ENCODE measurements around the gene SCGB1A1. TPM values are rescaled to one million over a fixed set of nuclear protein-coding genes. Genes with fewer than 3 reads are reported as not detected.

The SCGB1A1 gene
- total and polyA plus RNA-seq, 7 donors = 0.35 TPM; not detected in 6

GRCh38 chr11:62472063-62472884 lies 53.4 kb downstream of the SCGB1A1 start:
- intact Hi-C loops (cut with DNase I) = no loop called here
- ATAC-seq (no peak), DNase-seq (no peak)
- Histone ChIP-seq H3K4me1 (no peaks in the 10 kb centered on the region), H3K36me3 (ENCODE audit: insufficient read depth in 1 of 2, low read depth in 1 of 2) (no peaks in the 10 kb centered on the region), H3K27me3 (ENCODE audit: insufficient read depth in 3 of 3, low read length in 2 of 3) (no peaks in the 10 kb centered on the region), H3K4me3 (no peak overlapping the region), H3K9me3 (no peaks in the 10 kb centered on the region), H3K27ac (no peak overlapping the region)
- WGBS, 3 donors = 85 to 90% (median 86%) methylated on average over 9 of the region's 9 CpGs
- TF ChIP-seq CTCF (IDR thresholded peaks at IDR 0.05) = no peak

Other genes with a start within 250 kb of the SCGB1A1 start
- not detected for gene SCGB1D1, start 228.8 kb upstream of the SCGB1A1 start, total RNA-seq
- gene SCGB1D1, start 228.8 kb upstream of the SCGB1A1 start, polyA plus RNA-seq = not detected
- not detected for gene SCGB2A1, start 210.4 kb upstream of the SCGB1A1 start, total RNA-seq
- not detected for gene SCGB2A1, start 210.4 kb upstream of the SCGB1A1 start, polyA plus RNA-seq
- 1 to 10 TPM in 2 of 4 donors, under 1 TPM in 1, not detected in 1; 0.67 to 3.4 (median 1.5) TPM for gene SCGB1D2, start 176.8 kb upstream of the SCGB1A1 start, total RNA-seq
- 1 to 10 TPM in 2 of 3 donors, under 1 TPM in 1; 0.73 to 8.8 (median 1.1) TPM for gene SCGB1D2, start 176.8 kb upstream of the SCGB1A1 start, polyA plus RNA-seq
- not detected for gene SCGB2A2, start 148.9 kb upstream of the SCGB1A1 start, total RNA-seq
- under 1 TPM in 1 of 3 donors, not detected in 2; 0.59 TPM for gene SCGB2A2, start 148.9 kb upstream of the SCGB1A1 start, polyA plus RNA-seq
- not detected for gene SCGB1D4, start 120.0 kb upstream of the SCGB1A1 start, total RNA-seq
- not detected for gene SCGB1D4, start 120.0 kb upstream of the SCGB1A1 start, polyA plus RNA-seq
- gene ASRGL1, start 81.6 kb upstream of the SCGB1A1 start, total RNA-seq = 10 to 100 TPM in 1 of 4 donors, 1 to 10 TPM in 3; 2.2 to 15.0 (median 6.0) TPM
- gene ASRGL1, start 81.6 kb upstream of the SCGB1A1 start, polyA plus RNA-seq = 1 to 10 TPM; 3.1 to 5.5 (median 3.6) TPM
- 100 to 1,000 TPM; 376 to 679 (median 425) TPM for gene AHNAK, start 127.8 kb downstream of the SCGB1A1 start, total RNA-seq
- gene AHNAK, start 127.8 kb downstream of the SCGB1A1 start, polyA plus RNA-seq = 100 to 1,000 TPM in 2 of 3 donors, 10 to 100 TPM in 1; 93.5 to 227 (median 206) TPM
- 1,000 to 10,000 TPM; 1,137 to 1,954 (median 1,509) TPM for gene EEF1G, start 154.9 kb downstream of the SCGB1A1 start, total RNA-seq
- gene EEF1G, start 154.9 kb downstream of the SCGB1A1 start, polyA plus RNA-seq = 1,000 to 10,000 TPM; 1,687 to 2,356 (median 2,243) TPM
- 10 to 100 TPM; 14.3 to 23.7 (median 19.6) TPM for gene TUT1, start 172.5 kb downstream of the SCGB1A1 start, total RNA-seq
- gene TUT1, start 172.5 kb downstream of the SCGB1A1 start, polyA plus RNA-seq = 10 to 100 TPM; 12.1 to 15.5 (median 12.7) TPM
- gene MTA2, start 182.8 kb downstream of the SCGB1A1 start, total RNA-seq = 10 to 100 TPM; 20.0 to 32.5 (median 28.6) TPM
- gene MTA2, start 182.8 kb downstream of the SCGB1A1 start, polyA plus RNA-seq = 10 to 100 TPM; 18.4 to 27.1 (median 26.9) TPM
- gene EML3, start 193.7 kb downstream of the SCGB1A1 start, total RNA-seq = 10 to 100 TPM; 14.1 to 19.5 (median 16.9) TPM
- gene EML3, start 193.7 kb downstream of the SCGB1A1 start, polyA plus RNA-seq = 10 to 100 TPM in 2 of 3 donors, 1 to 10 TPM in 1; 7.4 to 11.3 (median 11.1) TPM
- 1 to 10 TPM; 2.0 to 4.4 (median 3.1) TPM for gene ROM1, start 194.2 kb downstream of the SCGB1A1 start, total RNA-seq
- gene ROM1, start 194.2 kb downstream of the SCGB1A1 start, polyA plus RNA-seq = 1 to 10 TPM; 3.7 to 5.5 (median 4.7) TPM
- gene B3GAT3, start 203.0 kb downstream of the SCGB1A1 start, total RNA-seq = 10 to 100 TPM in 3 of 4 donors, 1 to 10 TPM in 1; 7.4 to 11.8 (median 11.0) TPM
- 10 to 100 TPM; 11.7 to 37.6 (median 20.0) TPM for gene B3GAT3, start 203.0 kb downstream of the SCGB1A1 start, polyA plus RNA-seq
- gene GANAB, start 227.6 kb downstream of the SCGB1A1 start, total RNA-seq = 10 to 100 TPM; 59.7 to 62.2 (median 61.4) TPM
- 10 to 100 TPM; 34.3 to 64.6 (median 62.0) TPM for gene GANAB, start 227.6 kb downstream of the SCGB1A1 start, polyA plus RNA-seq
- gene INTS5, start 234.3 kb downstream of the SCGB1A1 start, total RNA-seq = 10 to 100 TPM; 13.5 to 20.6 (median 17.1) TPM
- 10 to 100 TPM in 1 of 3 donors, 1 to 10 TPM in 2; 8.1 to 19.9 (median 9.3) TPM for gene INTS5, start 234.3 kb downstream of the SCGB1A1 start, polyA plus RNA-seq
- 10 to 100 TPM; 29.8 to 50.9 (median 50.2) TPM for gene C11orf98, start 246.2 kb downstream of the SCGB1A1 start, total RNA-seq
- 100 to 1,000 TPM in 1 of 3 donors, 10 to 100 TPM in 2; 87.1 to 155 (median 93.1) TPM for gene C11orf98, start 246.2 kb downstream of the SCGB1A1 start, polyA plus RNA-seq
- gene CSKMT, start 246.3 kb downstream of the SCGB1A1 start, total RNA-seq = 10 to 100 TPM in 2 of 4 donors, 1 to 10 TPM in 2; 3.8 to 12.8 (median 9.4) TPM
- 10 to 100 TPM in 1 of 3 donors, 1 to 10 TPM in 2; 4.8 to 11.4 (median 7.8) TPM for gene CSKMT, start 246.3 kb downstream of the SCGB1A1 start, polyA plus RNA-seq

Measured in psoas muscle (tissue), 8 donors.